Keratinocyte (primary cell): ENCODE data around the gene YPEL1.

Source experiments
- CTCF ChIP-seq, 3 experiments: IDR thresholded peaks in 1 of 3; conservative IDR thresholded peaks in 1 of 3; optimal IDR thresholded peaks in 1 of 3; 2 replicates in 2 of 3; 3 replicates in 1 of 3; pipeline versions ENCODE3 to v1.5.1; 2011; ENCODE audit warnings: low read length in 3 of 3, mild to moderate bottlenecking in 3 of 3, moderate library complexity in 2 of 3, control low read depth in 1 of 3, inconsistent platforms in 1 of 3; ENCODE audit not compliant: insufficient read depth in 2 of 3; ENCODE audit errors: extremely low read depth in 1 of 3
- EZH2 ChIP-seq: IDR thresholded peaks from one replicate; pipeline ENCODE4 v1.6.1; 2012; ENCODE audit warnings: inconsistent platforms, mild to moderate bottlenecking, low read length, moderate library complexity

GRCh38 chr22:21650823-21651520 lies 84.6 kb downstream of the YPEL1 start:
- TF ChIP-seq EZH2 (no peak), CTCF (optimal IDR thresholded peaks at IDR 0.05 in 1 of 3, IDR thresholded peaks at IDR 0.05 in 1 of 3, conservative IDR thresholded peaks at IDR 0.05 in 1 of 3; ENCODE audit: extremely low read depth in 1 of 3, insufficient read depth in 2 of 3, low read length in 3 of 3) (no peak)
